Esophagus muscularis mucosa (tissue), 3 donors: ENCODE measurements around the gene EAF2.

Source experiments
- POLR2A ChIP-seq: fragments of 450-650 bp; IDR thresholded peaks from one replicate; pipeline ENCODE4 v1.6.1; 2017; ENCODE audit warnings: antibody characterized with exemption, moderate library complexity, mild to moderate bottlenecking, low read depth
- TF ChIP-seq, protein P1 (sequence below), 3 experiments: fragments of 200-600 bp in 2 of 3; fragments of 450-650 bp in 1 of 3; sonication (generic) in 2 of 3; IDR thresholded peaks; one replicate each; pipeline ENCODE4 v1.5.1; 2017 to 2019; ENCODE audit warnings: antibody characterized with exemption in 3 of 3, mild to moderate bottlenecking in 2 of 3, moderate library complexity in 1 of 3

DNA sequence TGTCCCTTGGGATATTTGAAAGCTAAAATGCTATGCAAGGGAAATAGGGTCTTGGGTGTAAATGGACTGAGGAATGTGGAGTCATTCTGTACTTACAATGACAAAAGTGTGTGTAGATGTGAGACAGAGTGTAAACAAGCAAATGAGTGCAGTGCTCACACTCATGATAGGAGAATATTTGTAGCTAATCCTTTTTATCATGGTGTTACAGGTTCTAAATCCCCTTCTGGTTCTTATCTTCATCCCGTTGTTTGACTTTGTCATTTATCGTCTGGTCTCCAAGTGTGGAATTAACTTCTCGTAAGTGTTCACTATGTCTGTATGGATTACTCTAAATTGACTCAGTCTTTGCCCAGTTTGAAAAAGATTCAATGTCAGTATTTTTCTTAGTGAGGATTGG, 89.7 kb downstream of the EAF2 start:
- TF ChIP-seq, protein P1, sequence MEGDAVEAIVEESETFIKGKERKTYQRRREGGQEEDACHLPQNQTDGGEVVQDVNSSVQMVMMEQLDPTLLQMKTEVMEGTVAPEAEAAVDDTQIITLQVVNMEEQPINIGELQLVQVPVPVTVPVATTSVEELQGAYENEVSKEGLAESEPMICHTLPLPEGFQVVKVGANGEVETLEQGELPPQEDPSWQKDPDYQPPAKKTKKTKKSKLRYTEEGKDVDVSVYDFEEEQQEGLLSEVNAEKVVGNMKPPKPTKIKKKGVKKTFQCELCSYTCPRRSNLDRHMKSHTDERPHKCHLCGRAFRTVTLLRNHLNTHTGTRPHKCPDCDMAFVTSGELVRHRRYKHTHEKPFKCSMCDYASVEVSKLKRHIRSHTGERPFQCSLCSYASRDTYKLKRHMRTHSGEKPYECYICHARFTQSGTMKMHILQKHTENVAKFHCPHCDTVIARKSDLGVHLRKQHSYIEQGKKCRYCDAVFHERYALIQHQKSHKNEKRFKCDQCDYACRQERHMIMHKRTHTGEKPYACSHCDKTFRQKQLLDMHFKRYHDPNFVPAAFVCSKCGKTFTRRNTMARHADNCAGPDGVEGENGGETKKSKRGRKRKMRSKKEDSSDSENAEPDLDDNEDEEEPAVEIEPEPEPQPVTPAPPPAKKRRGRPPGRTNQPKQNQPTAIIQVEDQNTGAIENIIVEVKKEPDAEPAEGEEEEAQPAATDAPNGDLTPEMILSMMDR (IDR thresholded peaks at IDR 0.05) = no peak
- TF ChIP-seq POLR2A = no peak
